Esophagus mucosa (tissue), 1 donor: Measurements from ENCODE around the gene GLB1L3. TPM values are rescaled to one million over a fixed set of nuclear protein-coding genes. Genes with fewer than 3 reads are reported as not detected.
A peak's percentile ranks its signal among the peaks of the same experiment; 100 is the strongest.
"Not testable (repeated sequence)": the region's sequence is repeated elsewhere in the genome, so short reads cannot be mapped to it uniquely, and the experiment has no call there.

Source experiments
- ATAC-seq: fragments of 200-7000 bp; cut with Tn5 transposase; one replicate; pipeline ENCODE4 v1.9.1; 2020
- total RNA-seq: library from RNA; stranded (reverse); gene quantifications from one replicate; pipeline ENCODE4 v1.2.4, GENCODE V29; 2023
- donor health status: DM: yes; HTN: yes; CAD: no.

GLB1L3 gene
- total RNA-seq, 1 donor from 2014 or later, result not detected

GRCh38 chr11:134317103-134317502 is 40.9 kb downstream of the GLB1L3 start:
- no peak for ATAC-seq

- ATAC-seq, result not testable (repeated sequence)
These were observed 45.2 kb downstream of the GLB1L3 start for GRCh38 chr11:134321373-134321772.

- ATAC-seq, result no peak
These were observed 46.4 kb downstream of the GLB1L3 start for GRCh38 chr11:134322553-134322952.

- no peak for ATAC-seq
These were observed 52.3 kb downstream of the GLB1L3 start for GRCh38 chr11:134328433-134328832.

- no peak for ATAC-seq
These were observed 54.6 kb downstream of the GLB1L3 start for GRCh38 chr11:134330611-134331353.

GRCh38 chr11:134331354-134332188 is 55.4 kb downstream of the GLB1L3 start, which contains the start of gene GLB1L2:
Gene GLB1L2 (plus strand): TSS chr11:134331988. CDS start chr11:134332062, 74 bp downstream.
- ATAC-seq, result peak; percentile 96

GRCh38 chr11:134332189-134332631 is 56.0 kb downstream of the GLB1L3 start:
- ATAC-seq, result peak; percentile 26

- no peak for ATAC-seq
These were observed 56.6 kb downstream of the GLB1L3 start for GRCh38 chr11:134332782-134333181.

- ATAC-seq, result no peak
These were observed 57.1 kb downstream of the GLB1L3 start for GRCh38 chr11:134333312-134333711.

- ATAC-seq, result no peak
These were observed 57.8 kb downstream of the GLB1L3 start for GRCh38 chr11:134333946-134334345.

- ATAC-seq, result no peak
These were observed 58.8 kb downstream of the GLB1L3 start for GRCh38 chr11:134334796-134335571.

- no peak for ATAC-seq
These were observed 60.9 kb downstream of the GLB1L3 start for GRCh38 chr11:134337051-134337450.

GRCh38 chr11:134338068-134338467 is 61.9 kb downstream of the GLB1L3 start:
- no peak for ATAC-seq

GRCh38 chr11:134338654-134339053 is 62.5 kb downstream of the GLB1L3 start:
- ATAC-seq, result no peak

GRCh38 chr11:134339756-134340155 is 63.6 kb downstream of the GLB1L3 start:
- peak; percentile 80 for ATAC-seq

GRCh38 chr11:134340354-134340964 is 64.3 kb downstream of the GLB1L3 start:
- ATAC-seq, result no peak

- ATAC-seq, result no peak
These were observed 65.8 kb downstream of the GLB1L3 start for GRCh38 chr11:134341805-134342571.

GRCh38 chr11:134342572-134343340 is 66.6 kb downstream of the GLB1L3 start:
- no peak for ATAC-seq

GRCh38 chr11:134343646-134344045 is 67.5 kb downstream of the GLB1L3 start:
- ATAC-seq, result no peak

GRCh38 chr11:134344497-134345236 is 68.5 kb downstream of the GLB1L3 start:
- ATAC-seq, result peak; percentile 12
